NCI-H2107 (cell line): Measurements from ENCODE around the gene PRKCA.
"Not testable (repeated sequence)": the region's sequence is repeated elsewhere in the genome, so short reads cannot be mapped to it uniquely, and the experiment has no call there.

Experiments used
- DNase-seq: peaks from one replicate; lab custom pipeline; 2025; lab: John Stamatoyannopoulos, UW

Gene PRKCA

GRCh38 chr17:66326476-66327047 is 24.1 kb downstream of the PRKCA start:
- DNase-seq, result no peak

GRCh38 chr17:66330646-66331037 is 28.2 kb downstream of the PRKCA start:
- no peak for DNase-seq

- no peak for DNase-seq
Observed at GRCh38 chr17:66331038-66331816, 28.8 kb downstream of the PRKCA start.

GRCh38 chr17:66335797-66336196 is 33.4 kb downstream of the PRKCA start:
- DNase-seq, result no peak

GRCh38 chr17:66337268-66337667 is 34.9 kb downstream of the PRKCA start:
- no peak for DNase-seq

- no peak for DNase-seq
Observed at GRCh38 chr17:66337866-66338485, 35.6 kb downstream of the PRKCA start.

GRCh38 chr17:66338937-66339336 is 36.5 kb downstream of the PRKCA start:
- DNase-seq, result no peak

- no peak for DNase-seq
Observed at GRCh38 chr17:66339561-66339960, 37.1 kb downstream of the PRKCA start.

- no peak for DNase-seq
Observed at GRCh38 chr17:66340720-66341119, 38.3 kb downstream of the PRKCA start.

- DNase-seq, result no peak
Observed at GRCh38 chr17:66341462-66341861, 39.0 kb downstream of the PRKCA start.

GRCh38 chr17:66342263-66342662 is 39.9 kb downstream of the PRKCA start:
- not testable (repeated sequence) for DNase-seq

- DNase-seq, result no peak
Observed at GRCh38 chr17:66343531-66344078, 41.2 kb downstream of the PRKCA start.

GRCh38 chr17:66344473-66344872 is 42.1 kb downstream of the PRKCA start:
- DNase-seq, result no peak

- no peak for DNase-seq
Observed at GRCh38 chr17:66345264-66345663, 42.9 kb downstream of the PRKCA start.

GRCh38 chr17:66345949-66346638 is 43.7 kb downstream of the PRKCA start:
- DNase-seq, result not testable (repeated sequence)

- DNase-seq, result no peak
Observed at GRCh38 chr17:66347661-66348514, 45.5 kb downstream of the PRKCA start.

- DNase-seq, result peak; percentile 37
Observed at GRCh38 chr17:66348584-66349165, 46.3 kb downstream of the PRKCA start.

- DNase-seq, result no peak
Observed at GRCh38 chr17:66349521-66350254, 47.3 kb downstream of the PRKCA start.

GRCh38 chr17:66350576-66350975 is 48.2 kb downstream of the PRKCA start:
- not testable (repeated sequence) for DNase-seq

GRCh38 chr17:66351033-66351432 is 48.6 kb downstream of the PRKCA start:
- no peak for DNase-seq
